GM10266 (cell line): ENCODE measurements around the gene MRPL9.
"Not testable (repeated sequence)": the region's sequence is repeated elsewhere in the genome, so short reads cannot be mapped to it uniquely, and the experiment has no call there.

Source experiments
- DNase-seq: peaks from one replicate; pipeline ENCODE4 v3.0.0; 2012; ENCODE audit errors: extremely low spot score
- TF ChIP-seq, protein P1 (sequence below): IDR thresholded peaks from 2 replicates; pipeline ENCODE4 v1.5.1; 2012; ENCODE audit warnings: mild to moderate bottlenecking, low read depth; ENCODE audit not compliant: control insufficient read depth, insufficient read depth; ENCODE audit errors: missing control alignments

MRPL9 gene

GRCh38 chr1:151773702-151774101 is 10.4 kb upstream of the MRPL9 start:
- TF ChIP-seq, protein P1, sequence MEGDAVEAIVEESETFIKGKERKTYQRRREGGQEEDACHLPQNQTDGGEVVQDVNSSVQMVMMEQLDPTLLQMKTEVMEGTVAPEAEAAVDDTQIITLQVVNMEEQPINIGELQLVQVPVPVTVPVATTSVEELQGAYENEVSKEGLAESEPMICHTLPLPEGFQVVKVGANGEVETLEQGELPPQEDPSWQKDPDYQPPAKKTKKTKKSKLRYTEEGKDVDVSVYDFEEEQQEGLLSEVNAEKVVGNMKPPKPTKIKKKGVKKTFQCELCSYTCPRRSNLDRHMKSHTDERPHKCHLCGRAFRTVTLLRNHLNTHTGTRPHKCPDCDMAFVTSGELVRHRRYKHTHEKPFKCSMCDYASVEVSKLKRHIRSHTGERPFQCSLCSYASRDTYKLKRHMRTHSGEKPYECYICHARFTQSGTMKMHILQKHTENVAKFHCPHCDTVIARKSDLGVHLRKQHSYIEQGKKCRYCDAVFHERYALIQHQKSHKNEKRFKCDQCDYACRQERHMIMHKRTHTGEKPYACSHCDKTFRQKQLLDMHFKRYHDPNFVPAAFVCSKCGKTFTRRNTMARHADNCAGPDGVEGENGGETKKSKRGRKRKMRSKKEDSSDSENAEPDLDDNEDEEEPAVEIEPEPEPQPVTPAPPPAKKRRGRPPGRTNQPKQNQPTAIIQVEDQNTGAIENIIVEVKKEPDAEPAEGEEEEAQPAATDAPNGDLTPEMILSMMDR: no peak
- no peak for DNase-seq

- DNase-seq: not testable (repeated sequence)
Observed at GRCh38 chr1:151769270-151769669, 6.0 kb upstream of the MRPL9 start.

GRCh38 chr1:151768351-151769066 is 5.2 kb upstream of the MRPL9 start:
- DNase-seq: not testable (repeated sequence)

- no peak for DNase-seq
- TF ChIP-seq, protein P1: no peak
Observed at GRCh38 chr1:151763990-151764389, 694 bp upstream of the MRPL9 start.

DNA sequence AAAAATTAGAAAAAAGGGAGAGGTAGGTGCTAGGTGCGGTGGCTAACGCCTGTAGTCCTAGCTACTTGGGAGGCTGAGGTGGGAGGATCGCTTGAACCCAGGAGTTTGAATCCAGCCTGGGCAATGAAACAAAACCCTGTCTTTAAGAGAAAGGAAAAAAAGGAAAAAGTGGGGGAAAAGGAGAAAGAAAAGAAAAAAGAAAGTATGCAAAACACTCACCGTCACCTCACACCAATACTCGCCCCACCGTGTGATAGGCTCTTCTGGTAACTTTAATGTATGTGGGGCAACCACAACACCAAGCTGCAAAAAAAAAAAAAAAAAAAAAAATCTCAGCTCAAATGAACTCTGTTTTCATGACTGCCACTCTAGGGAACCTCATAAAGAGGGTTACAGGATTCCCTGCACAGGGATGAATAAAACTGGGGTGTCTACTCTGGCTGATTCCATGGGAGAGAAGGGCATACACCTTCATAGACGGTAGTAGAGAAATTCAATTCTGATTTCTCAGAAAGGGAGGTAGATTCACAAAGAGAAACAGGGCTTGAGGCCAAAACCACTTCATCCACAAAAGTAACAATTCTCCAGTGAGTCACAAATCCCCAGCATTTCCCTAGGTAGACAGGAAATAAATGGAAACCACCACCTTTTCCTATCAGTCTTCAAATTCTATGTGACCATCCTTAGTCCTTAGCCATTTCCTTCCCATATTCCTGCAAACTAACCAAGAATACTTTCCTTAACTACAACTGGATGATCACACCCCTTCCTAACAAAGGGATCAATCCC is 2.5 kb downstream of the MRPL9 start:
- TF ChIP-seq, protein P1: no peak
- no peak for DNase-seq

DNA sequence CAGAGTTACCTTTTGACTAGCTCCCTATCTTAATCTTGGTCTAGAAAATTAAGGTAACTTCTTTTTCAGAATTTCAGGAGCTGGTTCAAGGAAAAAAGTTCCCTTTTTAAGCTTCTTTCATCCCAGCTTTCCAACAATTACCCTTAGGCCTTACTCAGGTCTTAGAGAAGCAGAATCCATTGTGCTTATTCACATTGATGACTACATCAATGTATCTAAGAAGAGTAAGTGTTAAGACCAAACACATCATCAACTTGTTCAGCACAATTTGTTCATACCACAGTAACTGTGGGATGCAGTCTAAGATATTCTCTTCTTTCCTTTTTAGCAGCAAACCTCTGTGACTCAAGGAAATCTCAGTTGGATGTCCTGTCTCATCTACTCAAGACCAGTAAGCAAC is 4.1 kb downstream of the MRPL9 start:
- TF ChIP-seq, protein P1: no peak
- DNase-seq: no peak

DNA sequence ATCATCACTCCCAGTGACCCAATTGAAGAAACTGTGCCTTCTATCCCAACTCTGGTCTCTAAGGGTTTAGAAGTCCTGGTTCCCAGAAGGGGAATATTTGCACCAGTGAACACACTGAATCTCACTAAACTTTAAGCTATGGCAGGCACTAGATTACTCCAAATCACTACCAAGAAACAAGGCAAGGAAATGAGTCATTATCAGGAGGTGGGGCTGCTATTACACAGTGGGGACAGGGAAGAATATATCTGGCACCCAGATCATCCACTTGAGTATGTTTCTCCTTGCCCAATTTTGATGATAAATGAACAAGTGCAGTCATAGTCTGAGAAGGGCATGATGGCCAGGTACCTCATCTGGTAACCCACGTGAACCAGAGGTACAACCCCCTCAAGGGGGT is 7.0 kb downstream of the MRPL9 start:
- TF ChIP-seq, protein P1: no peak
- DNase-seq: no peak

DNA sequence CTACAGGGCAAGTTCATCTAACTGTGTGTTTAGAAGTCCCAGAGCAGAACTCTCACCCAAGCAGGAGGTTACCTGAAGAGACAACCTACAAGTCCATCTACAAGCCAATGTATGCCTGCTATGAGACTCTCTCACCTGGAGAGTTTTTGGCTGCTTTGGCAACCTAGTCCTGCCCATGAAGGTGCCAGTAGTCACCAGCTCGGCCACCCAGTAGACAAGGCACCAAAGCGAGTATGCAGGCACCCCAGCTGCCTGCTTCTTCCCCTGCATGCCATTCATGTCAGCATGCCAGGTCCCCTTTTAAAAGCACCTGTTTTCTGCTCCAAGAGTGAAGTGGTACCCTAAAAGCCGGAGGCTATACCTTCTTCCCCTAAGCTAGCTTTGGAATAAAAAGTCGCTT is 21.8 kb downstream of the MRPL9 start:
- DNase-seq: no peak
- TF ChIP-seq, protein P1: no peak
